NCI-H1048 (cell line): ENCODE results near the gene KAT6B.

ENCODE experiments used
- DNase-seq: peaks from one replicate; lab custom pipeline; 2025; lab: John Stamatoyannopoulos, UW

Gene KAT6B

GRCh38 chr10:74955796-74956195, 129.4 kb downstream of the KAT6B start:
- DNase-seq, result no peak

DNA sequence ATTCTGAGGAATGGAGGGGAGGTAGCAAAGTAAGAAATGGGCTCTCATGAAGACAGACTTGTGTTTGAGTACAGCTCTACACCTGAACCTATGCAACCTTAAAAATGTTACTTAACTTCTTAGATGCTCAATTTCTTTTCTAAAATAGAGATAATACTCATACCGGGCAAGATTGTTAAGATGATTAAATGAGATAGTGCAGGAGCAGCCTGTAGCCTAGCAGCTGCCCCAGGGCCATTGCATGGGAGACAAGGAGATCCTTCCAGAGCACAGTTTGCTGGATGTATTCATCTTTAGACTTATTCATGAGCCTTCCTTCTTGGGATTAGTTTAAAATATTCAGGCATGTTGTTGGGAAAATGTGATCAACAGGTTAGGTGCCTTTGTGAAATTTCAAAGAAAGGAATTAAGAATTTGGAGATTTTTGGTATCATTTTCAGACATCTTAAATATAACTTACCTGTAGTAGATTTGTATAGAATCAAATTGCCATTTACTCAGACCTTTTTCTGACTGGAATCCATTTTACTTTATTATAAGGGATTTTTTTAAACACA, 130.2 kb downstream of the KAT6B start:
- no peak for DNase-seq

- no peak for DNase-seq
Observed at GRCh38 chr10:74957285-74957961, 131.0 kb downstream of the KAT6B start.

DNA sequence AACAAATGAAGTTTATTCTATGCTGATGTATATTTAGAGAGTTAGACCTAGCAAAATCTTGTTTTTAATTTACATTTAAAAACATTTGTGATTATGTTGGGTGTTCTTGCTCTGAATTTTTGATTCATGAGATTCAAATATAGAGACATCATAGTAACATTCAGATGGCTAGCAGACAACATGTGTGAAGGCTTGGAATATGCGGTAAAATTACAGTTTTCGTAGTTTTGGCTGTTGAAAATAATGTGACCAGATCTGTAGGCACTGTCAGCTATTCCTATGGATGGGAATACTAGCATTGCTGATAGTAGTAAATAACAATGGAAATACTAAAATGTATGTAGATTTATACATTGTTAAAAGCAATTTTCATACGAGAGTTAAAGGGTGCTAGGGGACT, 131.9 kb downstream of the KAT6B start:
- DNase-seq, result no peak

GRCh38 chr10:74960670-74961069, 134.3 kb downstream of the KAT6B start:
- no peak for DNase-seq

DNA sequence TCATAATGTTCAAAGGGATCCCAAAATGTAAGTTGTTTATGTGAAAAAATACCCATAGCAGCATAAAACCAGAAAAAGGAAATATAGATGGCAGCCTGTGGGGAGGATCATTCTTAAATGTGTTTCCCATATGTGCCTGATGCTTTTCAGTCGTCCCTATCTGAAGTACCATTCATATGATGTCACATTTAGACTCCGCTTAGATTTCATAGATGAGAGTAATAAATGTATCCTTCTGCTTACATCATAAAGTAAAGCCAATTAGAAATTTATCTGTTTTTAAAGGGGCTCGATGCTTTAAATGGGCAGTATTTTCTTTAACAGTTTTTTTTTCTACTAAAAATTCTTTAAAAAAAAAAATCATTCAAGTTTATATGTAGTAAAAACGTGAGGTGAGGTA, 136.1 kb downstream of the KAT6B start:
- no peak for DNase-seq

GRCh38 chr10:74963549-74963948, 137.1 kb downstream of the KAT6B start:
- DNase-seq, result no peak

DNA sequence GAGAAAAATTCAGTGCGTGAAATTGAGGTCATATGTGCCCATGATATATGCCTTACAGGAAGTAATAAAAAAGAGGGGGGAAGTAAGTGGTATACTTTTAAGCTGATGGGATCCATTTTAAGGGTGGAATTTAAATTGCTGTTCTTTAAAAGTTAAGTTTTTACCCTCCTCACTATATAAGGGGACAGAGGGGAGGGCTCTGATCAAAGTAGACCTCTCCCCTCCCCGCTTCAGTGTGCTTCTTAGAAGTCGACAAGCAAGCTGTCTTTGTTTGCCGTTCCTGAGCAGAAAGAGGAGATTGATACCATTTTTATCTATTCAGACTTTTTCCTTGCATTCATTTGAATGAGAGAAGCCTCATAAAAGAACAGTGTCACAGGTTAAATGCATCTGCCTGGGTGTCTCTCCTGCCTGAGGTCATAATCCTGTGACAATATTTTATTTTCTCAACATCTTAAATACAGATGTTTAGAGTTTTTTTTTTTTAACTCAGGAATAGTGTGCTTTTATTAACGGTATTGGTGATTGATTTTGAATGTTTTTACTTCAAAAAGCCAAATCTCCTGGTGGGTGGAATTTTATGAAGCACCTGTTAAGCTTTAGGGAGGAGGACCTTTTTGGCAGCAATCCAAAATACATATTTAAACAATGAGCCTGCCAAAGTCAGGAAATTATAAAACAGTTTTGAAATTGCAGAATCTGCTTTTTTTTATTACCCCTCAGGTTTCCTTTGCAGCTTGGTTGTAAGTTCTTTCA, 141.7 kb downstream of the KAT6B start:
- peak; percentile 17 for DNase-seq

- no peak for DNase-seq
Observed at GRCh38 chr10:74968667-74969061, 142.3 kb downstream of the KAT6B start.

DNA sequence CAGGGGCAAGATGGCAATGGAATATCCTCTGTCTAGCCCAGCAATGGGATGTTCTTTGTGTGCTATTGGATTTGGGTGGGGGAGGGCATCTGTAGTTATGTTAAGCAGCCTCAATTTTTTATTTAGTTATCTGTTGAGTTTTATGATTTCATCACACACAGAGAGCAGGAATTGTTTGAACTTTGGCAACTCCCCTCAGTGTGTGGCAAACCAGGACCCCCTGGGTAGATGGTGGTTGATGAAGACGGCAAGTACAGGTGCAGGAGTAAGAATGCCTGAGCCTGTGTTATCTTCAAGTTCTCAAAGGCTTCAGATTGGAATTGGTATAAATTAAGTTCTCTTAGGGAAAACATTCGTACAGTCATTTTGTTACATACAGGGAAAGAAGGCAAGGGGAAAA, 142.7 kb downstream of the KAT6B start:
- DNase-seq, result no peak

DNA sequence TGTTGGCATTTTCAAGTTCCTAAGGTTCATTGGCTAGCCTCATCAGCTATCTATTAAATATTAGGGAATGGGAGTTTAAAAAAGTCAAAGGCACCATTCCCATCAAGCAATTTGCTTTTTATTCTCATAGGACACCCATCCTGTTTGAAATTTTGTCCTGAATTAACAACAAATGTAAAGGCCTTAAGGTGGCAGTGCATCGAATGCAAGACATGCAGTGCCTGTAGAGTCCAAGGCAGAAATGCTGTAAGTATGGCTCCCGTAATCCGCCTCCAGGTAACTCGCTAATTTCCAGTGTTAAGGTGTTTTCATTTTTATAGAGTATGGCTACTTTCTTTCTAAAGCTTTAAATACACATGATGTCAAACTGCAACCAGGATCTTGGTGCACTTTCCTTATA, 143.1 kb downstream of the KAT6B start:
- DNase-seq, result no peak

- DNase-seq, result no peak
Observed at GRCh38 chr10:74973741-74974392, 147.5 kb downstream of the KAT6B start.

GRCh38 chr10:74975758-74976157, 149.4 kb downstream of the KAT6B start:
- no peak for DNase-seq

DNA sequence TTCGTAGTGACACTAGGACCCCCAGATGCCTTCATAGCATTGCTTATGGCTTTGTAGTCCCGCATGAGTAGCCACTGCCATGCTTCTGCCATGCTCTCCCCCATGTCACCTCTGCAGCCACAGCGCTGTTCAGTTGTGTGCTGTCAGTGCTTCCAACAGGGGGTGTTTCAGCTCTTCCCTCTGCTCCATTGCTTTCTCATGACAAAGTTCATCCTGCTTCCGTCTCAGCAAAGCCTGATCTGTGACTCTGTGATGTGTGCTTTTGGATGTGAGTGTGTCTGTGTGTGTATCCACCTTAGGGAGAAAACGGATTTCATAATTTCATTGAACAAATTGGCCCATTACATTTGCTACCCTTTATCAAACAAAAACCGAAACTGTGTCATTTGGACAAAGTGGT, 150.2 kb downstream of the KAT6B start:
- no peak for DNase-seq

DNA sequence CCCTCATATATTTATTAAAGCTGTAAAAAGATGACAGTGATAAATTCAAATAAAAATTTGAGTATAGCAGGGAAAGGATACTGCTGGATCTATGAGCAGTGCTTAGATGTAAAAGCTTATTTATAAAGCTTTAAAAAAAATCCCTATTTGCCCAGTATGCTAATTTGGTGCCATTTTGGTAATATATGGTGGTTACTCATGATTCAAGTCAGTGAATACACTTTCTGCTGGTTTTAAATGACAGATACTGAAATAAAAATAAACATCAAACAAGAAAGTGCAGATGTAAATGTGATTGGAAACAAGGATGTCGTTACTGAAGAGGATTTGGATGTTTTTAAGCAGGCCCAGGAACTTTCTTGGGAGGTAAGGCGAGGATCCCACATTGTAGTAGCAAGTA, 150.7 kb downstream of the KAT6B start:
- no peak for DNase-seq

GRCh38 chr10:74977913-74978847, 151.8 kb downstream of the KAT6B start:
- DNase-seq, result no peak

DNA sequence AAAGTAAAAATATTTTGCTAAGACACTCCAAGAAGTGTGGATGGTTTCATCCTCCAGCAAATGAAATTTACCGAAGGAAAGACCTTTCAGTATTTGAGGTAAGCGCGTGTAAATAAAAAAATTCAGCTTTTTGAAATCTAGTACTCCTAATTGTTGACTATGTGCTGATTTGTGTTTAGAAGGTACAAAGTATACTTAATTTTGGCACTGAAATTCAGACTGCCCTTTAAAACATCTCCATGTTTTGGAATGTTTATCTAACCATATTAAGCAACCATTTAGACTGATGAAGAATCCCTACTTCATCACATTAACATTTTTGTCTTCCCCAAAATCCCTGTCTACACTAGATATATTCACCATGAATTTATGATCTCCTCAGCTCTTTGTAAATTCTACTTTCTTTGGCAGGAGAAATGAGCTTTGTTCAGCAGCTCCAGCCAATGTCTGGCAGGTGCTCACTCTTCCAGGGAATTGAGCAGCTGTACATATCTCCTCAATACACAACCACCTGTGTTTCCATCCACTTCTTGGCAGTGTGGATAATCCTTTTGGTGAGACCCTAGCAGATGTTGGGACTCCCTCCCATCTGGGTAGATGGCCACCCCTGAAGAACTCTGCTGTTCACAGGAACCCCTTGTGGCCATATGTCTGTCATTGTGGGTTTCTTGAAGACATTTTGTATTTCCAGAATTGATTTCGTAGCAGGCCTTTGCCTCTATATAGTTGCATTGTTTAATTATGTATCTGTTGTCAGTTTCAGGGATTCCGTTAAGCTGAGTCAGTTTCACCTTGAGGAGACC, 155.6 kb downstream of the KAT6B start:
- DNase-seq, result no peak

DNA sequence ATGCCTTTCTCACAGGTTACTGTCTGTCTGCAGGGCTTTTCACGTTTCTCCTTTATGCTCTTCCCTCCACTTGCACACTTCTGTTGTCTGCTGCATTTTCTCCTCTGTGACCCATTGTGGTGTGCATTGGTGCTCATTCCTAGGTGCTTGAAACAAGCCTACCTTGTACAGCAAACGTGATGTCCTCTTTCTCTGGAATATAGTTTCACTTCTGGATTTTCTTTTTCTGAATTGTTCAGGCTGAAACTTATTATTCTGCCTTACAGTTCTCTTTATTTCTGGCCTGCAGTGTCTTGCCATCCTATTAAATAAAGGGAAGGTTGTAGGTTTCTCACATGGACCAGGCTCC, 156.2 kb downstream of the KAT6B start:
- DNase-seq, result no peak

- no peak for DNase-seq
Observed at GRCh38 chr10:74983383-74983782, 157.0 kb downstream of the KAT6B start.

- no peak for DNase-seq
Observed at GRCh38 chr10:74987339-74988053, 161.1 kb downstream of the KAT6B start.
